ENCODE results near the gene ZNF345.

ZNF345 gene

DNA sequence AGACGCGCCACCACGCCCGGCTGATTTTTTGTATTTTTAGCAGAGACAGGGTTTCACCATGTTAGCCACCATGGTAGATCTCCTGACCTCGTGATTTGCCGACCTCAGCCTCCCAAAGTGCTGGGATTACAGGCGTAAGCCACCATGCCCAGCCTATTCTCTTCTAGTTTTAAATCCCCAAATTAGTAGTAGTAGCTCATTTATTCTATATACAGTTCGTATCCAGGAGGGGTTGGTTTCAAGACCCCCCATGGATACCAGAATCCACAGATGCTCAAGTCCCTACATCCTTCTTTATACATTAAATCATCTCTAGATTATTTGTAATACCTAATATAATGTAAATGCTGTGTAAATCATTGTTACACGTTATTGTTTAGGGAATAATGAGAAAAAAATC, 67.4 kb downstream of the ZNF345 start:
- no peak for DNase-seq

Data from CD4-positive, alpha-beta T cell treated with Interleukin-4 for 4 hours (primary cell).